Keratinocyte (primary cell): Measurements from ENCODE around the gene CLEC16A. TPM values are rescaled to one million over a fixed set of nuclear protein-coding genes. Genes with fewer than 3 reads are reported as not detected.

Source experiments
- DNase-seq: peaks from one replicate; pipeline ENCODE4 v3.0.0-alpha.2; 2011; ENCODE audit warnings: low read depth, missing footprints, low spot score
- FAIRE-seq: peaks from 2 replicates; lab custom pipeline; 2011; peaks lifted over from hg19 to GRCh38; lab: Jason Lieb, UNC
- H2AFZ ChIP-seq: 2 replicates; pipeline ENCODE4 v1.6.0; 2012; ENCODE audit warnings: low read length, control low read depth, inconsistent platforms; ENCODE audit not compliant: control insufficient read depth
- H3K27ac ChIP-seq: 2 replicates; pipeline ENCODE4 v1.5.1; 2011; ENCODE audit warnings: low read length; ENCODE audit not compliant: control insufficient read depth, insufficient read depth
- H3K27me3 ChIP-seq: 3 replicates; pipeline ENCODE4 v1.6.0; 2011; ENCODE audit warnings: low read length; ENCODE audit not compliant: control insufficient read depth, insufficient read depth; ENCODE audit errors: extremely low read depth
- H3K36me3 ChIP-seq, 2 experiments: 2 replicates in 1 of 2; 3 replicates in 1 of 2; pipeline ENCODE4 v1.5.1; 2011; ENCODE audit warnings: low read length in 2 of 2, mild to moderate bottlenecking in 1 of 2; ENCODE audit not compliant: control insufficient read depth in 2 of 2, insufficient read depth in 2 of 2; ENCODE audit errors: extremely low read depth in 1 of 2
- H3K4me1 ChIP-seq: 3 replicates; pipeline ENCODE4 v1.5.1; 2011; ENCODE audit warnings: low read length; ENCODE audit not compliant: control insufficient read depth, insufficient read depth; ENCODE audit errors: extremely low read depth
- H3K4me2 ChIP-seq: 3 replicates; pipeline ENCODE4 v1.6.0; 2011; ENCODE audit warnings: low read depth, low read length; ENCODE audit not compliant: control insufficient read depth, insufficient read depth; ENCODE audit errors: extremely low read depth
- H3K4me3 ChIP-seq, 3 experiments: fragments of 200-600 bp in 1 of 3; sonication (generic) in 1 of 3; 2 replicates in 2 of 3; 3 replicates in 1 of 3; pipeline ENCODE4 v1.5.1; 2011 to 2016; ENCODE audit warnings: low read length in 3 of 3, mild to moderate bottlenecking in 3 of 3, control low read depth in 2 of 3, inconsistent platforms in 1 of 3, low read depth in 1 of 3, mixed read lengths in 1 of 3, mixed run types in 1 of 3, moderate library complexity in 1 of 3; ENCODE audit not compliant: control insufficient read depth in 2 of 3, insufficient read depth in 2 of 3; ENCODE audit errors: extremely low read depth in 1 of 3
- H3K79me2 ChIP-seq: 2 replicates; pipeline ENCODE4 v1.6.0; 2012; ENCODE audit warnings: low read length; ENCODE audit not compliant: control insufficient read depth, insufficient read depth
- H3K9ac ChIP-seq: 3 replicates; pipeline ENCODE4 v1.6.0; 2011; ENCODE audit warnings: low read length; ENCODE audit not compliant: control insufficient read depth, insufficient read depth; ENCODE audit errors: extremely low read depth
- H3K9me1 ChIP-seq: 3 replicates; pipeline ENCODE4 v1.6.0; 2011; ENCODE audit warnings: low read length; ENCODE audit not compliant: control insufficient read depth, insufficient read depth; ENCODE audit errors: extremely low read depth
- H3K9me3 ChIP-seq: 2 replicates; pipeline ENCODE4 v1.5.1; 2012; ENCODE audit warnings: low read depth, low read length; ENCODE audit not compliant: control insufficient read depth
- H4K20me1 ChIP-seq: 3 replicates; pipeline ENCODE4 v1.6.0; 2011; ENCODE audit warnings: low read length; ENCODE audit not compliant: control insufficient read depth, insufficient read depth; ENCODE audit errors: extremely low read depth
- CTCF ChIP-seq, 3 experiments: IDR thresholded peaks in 1 of 3; conservative IDR thresholded peaks in 1 of 3; optimal IDR thresholded peaks in 1 of 3; 2 replicates in 2 of 3; 3 replicates in 1 of 3; pipeline versions ENCODE3 to v1.5.1; 2011; ENCODE audit warnings: low read length in 3 of 3, mild to moderate bottlenecking in 3 of 3, moderate library complexity in 2 of 3, control low read depth in 1 of 3, inconsistent platforms in 1 of 3; ENCODE audit not compliant: insufficient read depth in 2 of 3; ENCODE audit errors: extremely low read depth in 1 of 3
- EZH2 ChIP-seq: IDR thresholded peaks from one replicate; pipeline ENCODE4 v1.6.1; 2012; ENCODE audit warnings: inconsistent platforms, mild to moderate bottlenecking, low read length, moderate library complexity
- dilution Hi-C: fragments of 300-500 bp; cut with MboI; formaldehyde crosslinking; loops from one replicate; pipeline ENCODE4 v1.7.0; 2020; ENCODE audit warnings: low sequenced_read_pairs; ENCODE audit not compliant: extremely low pct_ligation_motif_present
- polyA plus RNA-seq, 5 experiments: library from polyadenylated mRNA; depleted of rRNA in 3 of 5; stranded (reverse) in 3 of 5; stranded (forward) in 1 of 5; unstranded in 1 of 5; fragments of >200 nt; gene quantifications; 1 replicate in 1 of 5; 2 replicates in 3 of 5; 3 replicates in 1 of 5; pipeline versions ENCODE4 v1.2.1 to v1.2.3, GENCODE V29; 2011 to 2012; ENCODE audit warnings: missing spikeins in 2 of 5, low read depth in 1 of 5, low replicate concordance in 1 of 5

The CLEC16A gene
- polyA plus RNA-seq, 1 donor (not counting 4 experiments of a cell fraction or from before 2014, with no cell fraction given): 9.5 TPM

GRCh38 chr16:10934325-10935107 lies 9.8 kb upstream of the CLEC16A start:
- Histone ChIP-seq H3K4me2 (no peak overlapping the region), H3K9me1 (no peaks in the 10 kb centered on the region), H3K27me3 (no peaks in the 10 kb centered on the region), H3K9ac (no peak overlapping the region), H3K9me3 (no peaks in the 10 kb centered on the region), H2AFZ (no peak overlapping the region), H3K36me3 (peaks cover 12 to 29% of the 10 kb centered on the region in 2 experiments), H3K27ac (no peak overlapping the region), H3K4me1 (peaks cover 16% of the 10 kb centered on the region), H3K4me3 (no peak overlapping the region), H4K20me1 (peaks cover 20% of the 10 kb centered on the region), H3K79me2 (peaks cover 60% of the 10 kb centered on the region)
- FAIRE-seq: no peak
- dilution Hi-C loops: no loop called here
- DNase-seq: no peak
- no peak for TF ChIP-seq EZH2

- dilution Hi-C loops: no loop called here
- DNase-seq: no peak
- H3K9me1 ChIP-seq: peaks cover 4% of the 10 kb centered on the region
- H3K9me3 ChIP-seq: no peaks in the 10 kb centered on the region
- FAIRE-seq: no peak
- H3K4me3 ChIP-seq: no peak overlapping the region
- H3K79me2 ChIP-seq: peaks cover 68% of the 10 kb centered on the region
- H3K27me3 ChIP-seq: no peaks in the 10 kb centered on the region
- peaks cover 16 to 33% of the 10 kb centered on the region in 2 experiments for H3K36me3 ChIP-seq
- no peak overlapping the region for H2AFZ ChIP-seq
- H3K4me2 ChIP-seq: no peak overlapping the region
- H4K20me1 ChIP-seq: peaks cover 28% of the 10 kb centered on the region
- no peak overlapping the region for H3K27ac ChIP-seq
- H3K4me1 ChIP-seq: peaks cover 24% of the 10 kb centered on the region
- no peak overlapping the region for H3K9ac ChIP-seq
- TF ChIP-seq EZH2 (no peak), CTCF (optimal IDR thresholded peaks at IDR 0.05 in 1 of 3, IDR thresholded peaks at IDR 0.05 in 1 of 3, conservative IDR thresholded peaks at IDR 0.05 in 1 of 3; ENCODE audit: extremely low read depth in 1 of 3, insufficient read depth in 2 of 3, low read length in 3 of 3) (no peak)
Measured at GRCh38 chr16:10935226-10935915, 9.0 kb upstream of the CLEC16A start.
